K562 (cell line): ENCODE measurements around the gene DISC1.

ENCODE experiments used
- CBX8 ChIP-seq: fragments of 200-600 bp; sonication (generic); IDR thresholded peaks from 2 replicates; pipeline ENCODE4 v1.6.1; 2012; ENCODE audit warnings: borderline replicate concordance, mixed run types, low read depth, mild to moderate bottlenecking, moderate library complexity, mixed read lengths, low read length, control low read depth, inconsistent platforms; ENCODE audit not compliant: poor library complexity, severe bottlenecking; ENCODE audit errors: extremely low read depth
- DNMT1 ChIP-seq: fragments of 450-650 bp; IDR thresholded peaks from 2 replicates; pipeline ENCODE4 v1.6.1; 2016; ENCODE audit warnings: antibody characterized with exemption, mild to moderate bottlenecking
- FOXA1 ChIP-seq: fragments of 450-650 bp; IDR thresholded peaks from 2 replicates; pipeline ENCODE4 v1.6.1; 2016; ENCODE audit warnings: mild to moderate bottlenecking, borderline replicate concordance
- HDAC8 ChIP-seq: fragments of 450-650 bp; IDR thresholded peaks from 2 replicates; pipeline ENCODE4 v1.6.1; 2016; ENCODE audit warnings: mild to moderate bottlenecking, missing genetic modification characterization, moderate library complexity, missing compliant biosample characterization
- HOMEZ ChIP-seq: fragments of 250-450 bp; sonication (Bioruptor Pico); IDR thresholded peaks from 2 replicates; pipeline ENCODE4 v1.4.0; 2020; ENCODE audit warnings: mild to moderate bottlenecking, moderate library complexity
- JUNB ChIP-seq: fragments of 450-650 bp; formaldehyde crosslinking; conservative IDR thresholded peaks from 2 replicates; pipeline ENCODE4 v1.4.0; 2020; ENCODE audit warnings: mild to moderate bottlenecking
- KLF13 ChIP-seq: fragments of 450-650 bp; IDR thresholded peaks from 2 replicates; pipeline ENCODE4 v1.6.1; 2016; ENCODE audit warnings: missing genetic modification characterization, low read depth, mild to moderate bottlenecking, missing compliant biosample characterization, moderate library complexity, borderline replicate concordance
- POLR2A ChIP-seq: fragments of 450-650 bp; conservative IDR thresholded peaks from 2 replicates; pipeline ENCODE4 v1.6.1; 2016
- RB1 ChIP-seq: fragments of 450-650 bp; IDR thresholded peaks from 2 replicates; pipeline ENCODE4 v1.6.1; 2017; ENCODE audit warnings: low read depth, mild to moderate bottlenecking
- SIN3A ChIP-seq, 2 experiments: fragments of 150-350 bp in 1 of 2; IDR thresholded peaks; 2 replicates each; pipeline ENCODE4 v1.6.1; 2011 to 2016; ENCODE audit warnings: borderline replicate concordance in 2 of 2, low read depth in 2 of 2, low read length in 2 of 2, mild to moderate bottlenecking in 2 of 2, moderate library complexity in 2 of 2; ENCODE audit not compliant: control insufficient read depth in 1 of 2
- TEAD4 ChIP-seq, 2 experiments: sonication (generic) in 1 of 2; formaldehyde crosslinking in 1 of 2; IDR thresholded peaks; 2 replicates each; pipeline versions ENCODE4 v1.6.1 to v1.8.0; 2012 to 2022; ENCODE audit warnings: borderline replicate concordance in 1 of 2, inconsistent platforms in 1 of 2, low read length in 1 of 2, mild to moderate bottlenecking in 1 of 2, missing genetic modification reagents in 1 of 2
- ZNF384 ChIP-seq: IDR thresholded peaks from 2 replicates; pipeline ENCODE4 v1.6.1; 2012; ENCODE audit warnings: low read depth, low read length, improper control_type of control experiment
- TF ChIP-seq, protein P1 (sequence below), 3 experiments: IDR thresholded peaks in 2 of 3; conservative IDR thresholded peaks in 1 of 3; 2 replicates each; pipeline ENCODE4 v1.5.1; 2011 to 2012; ENCODE audit warnings: low read length in 3 of 3, mild to moderate bottlenecking in 3 of 3, control low read depth in 2 of 3, improper control_type of control experiment in 1 of 3, inconsistent platforms in 1 of 3, low read depth in 1 of 3, mixed read lengths in 1 of 3, moderate library complexity in 1 of 3; ENCODE audit not compliant: insufficient read depth in 2 of 3
- TF ChIP-seq, protein P2 (sequence below): IDR thresholded peaks from 3 replicates; pipeline ENCODE4 v1.6.1; 2011; ENCODE audit warnings: borderline replicate concordance, mild to moderate bottlenecking; ENCODE audit not compliant: insufficient read length, insufficient read depth

- TF ChIP-seq KLF13 (no peak), RB1 (no peak), CBX8 (no peak), FOXA1 (no peak), HDAC8 (tag) (no peak), POLR2A (no peak), TEAD4 (IDR thresholded peaks at IDR 0.05; ENCODE audit: low read length) (no peak), TEAD4 (CRISPR knock-in tag; IDR thresholded peaks at IDR 0.05; ENCODE audit: borderline replicate concordance) (no peak), ZNF384 (no peak), SIN3A (IDR thresholded peaks at IDR 0.05; ENCODE audit: borderline replicate concordance in 2 of 2, control insufficient read depth in 1 of 2, low read depth in 2 of 2, low read length in 2 of 2) (no peak), JUNB (CRISPR knock-in tag) (no peak), HOMEZ (CRISPR knock-in tag) (no peak), DNMT1 (no peak)
- TF ChIP-seq, protein P1, sequence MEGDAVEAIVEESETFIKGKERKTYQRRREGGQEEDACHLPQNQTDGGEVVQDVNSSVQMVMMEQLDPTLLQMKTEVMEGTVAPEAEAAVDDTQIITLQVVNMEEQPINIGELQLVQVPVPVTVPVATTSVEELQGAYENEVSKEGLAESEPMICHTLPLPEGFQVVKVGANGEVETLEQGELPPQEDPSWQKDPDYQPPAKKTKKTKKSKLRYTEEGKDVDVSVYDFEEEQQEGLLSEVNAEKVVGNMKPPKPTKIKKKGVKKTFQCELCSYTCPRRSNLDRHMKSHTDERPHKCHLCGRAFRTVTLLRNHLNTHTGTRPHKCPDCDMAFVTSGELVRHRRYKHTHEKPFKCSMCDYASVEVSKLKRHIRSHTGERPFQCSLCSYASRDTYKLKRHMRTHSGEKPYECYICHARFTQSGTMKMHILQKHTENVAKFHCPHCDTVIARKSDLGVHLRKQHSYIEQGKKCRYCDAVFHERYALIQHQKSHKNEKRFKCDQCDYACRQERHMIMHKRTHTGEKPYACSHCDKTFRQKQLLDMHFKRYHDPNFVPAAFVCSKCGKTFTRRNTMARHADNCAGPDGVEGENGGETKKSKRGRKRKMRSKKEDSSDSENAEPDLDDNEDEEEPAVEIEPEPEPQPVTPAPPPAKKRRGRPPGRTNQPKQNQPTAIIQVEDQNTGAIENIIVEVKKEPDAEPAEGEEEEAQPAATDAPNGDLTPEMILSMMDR (IDR thresholded peaks at IDR 0.05 in 2 of 3, conservative IDR thresholded peaks at IDR 0.05 in 1 of 3; ENCODE audit: insufficient read depth in 2 of 3, low read depth in 1 of 3, low read length in 3 of 3), result no peak
- TF ChIP-seq, protein P2, sequence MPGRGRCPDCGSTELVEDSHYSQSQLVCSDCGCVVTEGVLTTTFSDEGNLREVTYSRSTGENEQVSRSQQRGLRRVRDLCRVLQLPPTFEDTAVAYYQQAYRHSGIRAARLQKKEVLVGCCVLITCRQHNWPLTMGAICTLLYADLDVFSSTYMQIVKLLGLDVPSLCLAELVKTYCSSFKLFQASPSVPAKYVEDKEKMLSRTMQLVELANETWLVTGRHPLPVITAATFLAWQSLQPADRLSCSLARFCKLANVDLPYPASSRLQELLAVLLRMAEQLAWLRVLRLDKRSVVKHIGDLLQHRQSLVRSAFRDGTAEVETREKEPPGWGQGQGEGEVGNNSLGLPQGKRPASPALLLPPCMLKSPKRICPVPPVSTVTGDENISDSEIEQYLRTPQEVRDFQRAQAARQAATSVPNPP, result no peak
Observed at GRCh38 chr1:231670755-231671154, 44.2 kb downstream of the DISC1 start.
